CD4-positive, alpha-beta memory T cell (primary cell): ENCODE results near the gene GSC2. TPM values are rescaled to one million over a fixed set of nuclear protein-coding genes. Genes with fewer than 3 reads are reported as not detected.

ENCODE experiments used
- CTCF ChIA-PET: fragments of 350-600 bp; sonication (Branson Sonifier 250); formaldehyde crosslinking; loops from one replicate; lab custom pipeline; 2021; ENCODE audit warnings: inconsistent platforms; ENCODE audit not compliant: partially characterized antibody; lab: Charles Lee
- POLR2A ChIA-PET: fragments of 350-600 bp; sonication (Branson Sonifier 250); formaldehyde crosslinking; loops from one replicate; lab custom pipeline; 2021; ENCODE audit not compliant: partially characterized antibody; lab: Charles Lee
- DNase-seq, 5 donors: peaks; one replicate each; pipeline versions ENCODE4 v3.0.0 to v3.0.0-alpha.2; 2020 to 2022; ENCODE audit warnings: mixed read lengths in 1 of 5
- H3K27ac ChIP-seq: one replicate; pipeline ENCODE4 v1.7.0; 2013; ENCODE audit warnings: low read depth, low read length
- H3K27me3 ChIP-seq: 2 replicates; pipeline ENCODE4 v1.7.0; 2013; ENCODE audit warnings: mild to moderate bottlenecking, low read length, moderate library complexity; ENCODE audit not compliant: insufficient read depth
- H3K36me3 ChIP-seq: 2 replicates; pipeline ENCODE4 v1.7.0; 2013; ENCODE audit warnings: mild to moderate bottlenecking, low read length, moderate library complexity; ENCODE audit not compliant: insufficient read depth
- H3K4me1 ChIP-seq: 2 replicates; pipeline ENCODE4 v1.7.0; 2013; ENCODE audit warnings: mild to moderate bottlenecking, low read length, moderate library complexity; ENCODE audit not compliant: insufficient read depth
- H3K4me3 ChIP-seq, 2 donors: one replicate each; pipeline ENCODE4 v1.7.0; 2013; ENCODE audit warnings: low read length in 2 of 2, mild to moderate bottlenecking in 1 of 2
- H3K9me3 ChIP-seq, 2 donors: one replicate each; pipeline ENCODE4 v1.7.0; 2013; ENCODE audit warnings: low read length in 2 of 2, control low read depth in 1 of 2; ENCODE audit not compliant: control insufficient read depth in 1 of 2
- H3K27ac Mint-ChIP-seq, 7 donors: one replicate each; pipeline ENCODE4 v1.8.0; 2020 to 2021; ENCODE audit warnings: mixed read lengths in 7 of 7, mild to moderate bottlenecking in 6 of 7, inconsistent platforms in 3 of 7, moderate library complexity in 3 of 7
- H3K27me3 Mint-ChIP-seq, 2 donors: one replicate each; pipeline ENCODE4 v1.8.0; 2020 to 2021; ENCODE audit warnings: mixed read lengths in 2 of 2
- H3K36me3 Mint-ChIP-seq, 2 donors: one replicate each; pipeline ENCODE4 v1.8.0; 2020 to 2021; ENCODE audit warnings: mixed read lengths in 2 of 2, inconsistent platforms in 1 of 2, mild to moderate bottlenecking in 1 of 2
- H3K4me1 Mint-ChIP-seq, 4 donors: one replicate each; pipeline ENCODE4 v1.8.0; 2020 to 2021; ENCODE audit warnings: mixed read lengths in 4 of 4, mild to moderate bottlenecking in 1 of 4
- H3K4me3 Mint-ChIP-seq, 8 donors: one replicate each; pipeline ENCODE4 v1.8.0; 2020 to 2021; ENCODE audit warnings: mixed read lengths in 8 of 8, mild to moderate bottlenecking in 7 of 8, moderate library complexity in 6 of 8, inconsistent platforms in 3 of 8
- H3K9me3 Mint-ChIP-seq, 8 donors: one replicate each; pipeline ENCODE4 v1.8.0; 2020 to 2021; ENCODE audit warnings: mixed read lengths in 8 of 8, mild to moderate bottlenecking in 5 of 8, inconsistent platforms in 3 of 8, moderate library complexity in 1 of 8
- intact Hi-C: fragments of 100-400 bp; cut with micrococcal nuclease; formaldehyde crosslinking; loops from one replicate; pipeline ENCODE4 v1.15.1; 2023
- polyA plus RNA-seq, 2 donors: library from polyadenylated mRNA; unstranded; fragments of 300-500 nt; fragmentation: Illumina TruSeq; gene quantifications; one replicate each; pipeline ENCODE4 v1.2.3, GENCODE V29; 2021
- total RNA-seq, 2 experiments: library from RNA; stranded (reverse); gene quantifications; one replicate each; pipeline ENCODE4 v1.2.3, GENCODE V29; 2021

Gene GSC2
- total and polyA plus RNA-seq, 4 experiments from 2014 or later = not detected

DNA sequence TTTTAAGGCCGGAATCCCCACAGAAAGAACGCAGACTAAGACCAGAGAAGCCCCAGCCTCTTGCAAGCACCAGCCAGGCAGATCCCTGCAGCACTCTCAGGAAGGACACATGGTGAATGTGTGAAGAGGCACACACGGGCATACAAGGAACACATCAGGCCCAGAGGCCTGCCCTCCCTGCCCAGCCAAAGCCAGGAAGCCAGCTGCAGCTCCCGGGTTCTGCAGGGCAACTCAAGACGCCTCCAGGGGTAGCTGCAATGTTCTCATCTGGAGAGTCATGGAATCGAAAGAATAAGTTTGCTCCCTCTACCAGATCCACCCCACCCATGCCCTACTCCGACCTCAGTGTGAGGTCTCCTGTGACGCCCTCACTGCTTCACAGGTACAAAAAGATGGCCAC is 30.1 kb downstream of the GSC2 start:
- H3K9me3 ChIP-seq = no peaks in the 10 kb centered on the region
- H3K27ac Mint-ChIP-seq = peak overlapping the region in 5 of 7 donors; percentile 68 to 86 (median 82)
- DNase-seq = no peak
- H3K27me3 Mint-ChIP-seq = peaks cover 0 to 2% of the 10 kb centered on the region in 2 donors
- ChIA-PET CTCF (interaction anchor here (2.1 kb wide), 1 partner anchor 10 kb away, joined by 8 read pairs; no protein-coding TSS in a partner anchor), POLR2A (interaction anchor here (0.6 to 1.6 kb wide), 2 partner anchors 9 to 10 kb away, joined by 3 to 6 read pairs; no protein-coding TSS in a partner anchor)
- no peaks in the 10 kb centered on the region for H3K27me3 ChIP-seq
- peaks cover 4 to 22% of the 10 kb centered on the region in 2 donors for H3K36me3 Mint-ChIP-seq
- H3K4me1 ChIP-seq = peaks cover 72% of the 10 kb centered on the region
- peak overlapping the region in 1 of 2 donors; percentile 33 for H3K4me3 ChIP-seq
- peaks cover 13% of the 10 kb centered on the region for H3K36me3 ChIP-seq
- H3K27ac ChIP-seq = no peak overlapping the region
- H3K9me3 Mint-ChIP-seq = peaks cover 0 to 2% (median 0%) of the 10 kb centered on the region in 8 donors
- intact Hi-C loops = loop anchor here (5.0 kb wide), 1 partner anchor 172 kb away; the partner anchor contains the start of gene CLTCL1
- peaks cover 50 to 79% (median 65%) of the 10 kb centered on the region in 4 donors for H3K4me1 Mint-ChIP-seq
- peak overlapping the region; percentile 87 to 96 (median 92) for H3K4me3 Mint-ChIP-seq

GRCh38 chr22:19118329-19118880 is 31.7 kb downstream of the GSC2 start:
- Histone ChIP-seq H3K27me3 (no peaks in the 10 kb centered on the region), H3K4me1 (peaks cover 80% of the 10 kb centered on the region), H3K36me3 (peaks cover 13% of the 10 kb centered on the region), H3K4me3 (no peak overlapping the region), H3K27ac (no peak overlapping the region), H3K9me3 (no peaks in the 10 kb centered on the region)
- peak overlapping the region in 5 of 7 donors; percentile 32 to 86 (median 55) for H3K27ac Mint-ChIP-seq
- DNase-seq = no peak
- CTCF ChIA-PET = interaction anchor here (1.0 to 2.1 kb wide), 2 partner anchors 8 to 14 kb away, joined by 3 to 8 read pairs; no protein-coding TSS in a partner anchor
- peaks cover 56 to 86% (median 71%) of the 10 kb centered on the region in 4 donors for H3K4me1 Mint-ChIP-seq
- peaks cover 4 to 22% of the 10 kb centered on the region in 2 donors for H3K36me3 Mint-ChIP-seq
- no peaks in the 10 kb centered on the region for H3K27me3 Mint-ChIP-seq
- intact Hi-C loops = no loop called here
- POLR2A ChIA-PET = interaction anchor here (1.2 to 1.6 kb wide), 3 partner anchors 8 to 26 kb away, joined by 3 to 6 read pairs (median 6); partner anchors contain the start of gene ESS2
- H3K9me3 Mint-ChIP-seq = peaks cover 0 to 2% (median 0%) of the 10 kb centered on the region in 8 donors
- H3K4me3 Mint-ChIP-seq = peak overlapping the region in 6 of 8 donors; percentile 11 to 94 (median 49)

- H3K27me3 Mint-ChIP-seq = no peaks in the 10 kb centered on the region
- CTCF ChIA-PET = interaction anchor here (2.3 kb wide), 1 partner anchor 11 kb away, joined by 7 read pairs; no protein-coding TSS in a partner anchor
- peak overlapping the region in 7 of 8 donors; percentile 4 to 68 (median 42) for H3K4me3 Mint-ChIP-seq
- Histone ChIP-seq H3K9me3 (no peaks in the 10 kb centered on the region), H3K27ac (no peak overlapping the region), H3K4me3 (no peak overlapping the region), H3K27me3 (no peaks in the 10 kb centered on the region), H3K4me1 (peaks cover 78% of the 10 kb centered on the region), H3K36me3 (peaks cover 13% of the 10 kb centered on the region)
- POLR2A ChIA-PET = no interaction called here
- H3K4me1 Mint-ChIP-seq = peaks cover 55 to 81% (median 69%) of the 10 kb centered on the region in 4 donors
- no peak for DNase-seq
- H3K9me3 Mint-ChIP-seq = no peaks in the 10 kb centered on the region
- H3K27ac Mint-ChIP-seq = peak overlapping the region in 6 of 7 donors; percentile 2 to 86 (median 70)
- intact Hi-C loops = no loop called here
- H3K36me3 Mint-ChIP-seq = peaks cover 4 to 22% of the 10 kb centered on the region in 2 donors
Measured at GRCh38 chr22:19117111-19117512, 33.0 kb downstream of the GSC2 start.

DNA sequence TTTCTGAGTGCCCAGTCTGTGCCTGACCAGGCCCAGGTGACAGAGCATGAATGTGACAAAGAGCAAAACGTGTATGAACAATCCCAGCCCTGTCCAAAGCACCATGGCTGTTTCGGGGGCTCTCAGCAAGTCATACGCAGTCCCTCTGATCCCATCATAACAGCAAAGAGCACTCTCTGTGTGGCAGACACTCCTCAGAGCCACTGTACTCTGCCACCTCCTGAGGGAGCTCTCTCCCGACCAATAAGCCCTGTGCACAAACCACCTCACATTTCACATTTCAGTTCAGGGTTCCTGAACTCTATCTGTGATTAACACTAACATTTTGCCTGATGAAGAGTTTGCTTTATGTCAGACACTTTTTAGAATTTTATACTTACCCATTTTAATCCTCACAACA is 34.5 kb downstream of the GSC2 start:
- ChIA-PET POLR2A (interaction anchor here (1.0 to 1.3 kb wide), 3 partner anchors 9 to 364 kb away, joined by 3 to 5 read pairs (median 3); partner anchors contain the start of genes CDC45 and ESS2), CTCF (interaction anchor here (1.5 to 2.4 kb wide), 3 partner anchors 9 to 183 kb away, joined by 3 to 9 read pairs (median 7); partner anchors contain the start of gene ESS2)
- H3K36me3 Mint-ChIP-seq = peaks cover 4 to 17% of the 10 kb centered on the region in 2 donors
- H3K4me3 ChIP-seq = no peak overlapping the region
- intact Hi-C loops = no loop called here
- peaks cover 13% of the 10 kb centered on the region for H3K36me3 ChIP-seq
- peak overlapping the region in 5 of 7 donors; percentile 4 to 63 (median 55) for H3K27ac Mint-ChIP-seq
- H3K4me1 Mint-ChIP-seq = peaks cover 58 to 82% (median 72%) of the 10 kb centered on the region in 4 donors
- no peaks in the 10 kb centered on the region for H3K9me3 Mint-ChIP-seq
- H3K9me3 ChIP-seq = no peaks in the 10 kb centered on the region
- peak in 1 of 5 donors; percentile 23 for DNase-seq
- H3K27me3 Mint-ChIP-seq = no peaks in the 10 kb centered on the region
- peaks cover 80% of the 10 kb centered on the region for H3K4me1 ChIP-seq
- H3K27me3 ChIP-seq = no peaks in the 10 kb centered on the region
- H3K4me3 Mint-ChIP-seq = peak overlapping the region in 4 of 8 donors; percentile 12 to 72 (median 44)
- H3K27ac ChIP-seq = no peak overlapping the region

GRCh38 chr22:19114984-19115552 is 35.0 kb downstream of the GSC2 start:
- intact Hi-C loops = no loop called here
- H3K27ac Mint-ChIP-seq = peak overlapping the region in 5 of 7 donors; percentile 30 to 76 (median 58)
- peaks cover 4 to 14% of the 10 kb centered on the region in 2 donors for H3K36me3 Mint-ChIP-seq
- H3K9me3 ChIP-seq = no peaks in the 10 kb centered on the region
- ChIA-PET CTCF (interaction anchor here (1.5 to 2.4 kb wide), 2 partner anchors 29 to 184 kb away, joined by 3 to 9 read pairs; partner anchors contain the start of gene ESS2), POLR2A (interaction anchor here (1.0 to 1.3 kb wide), 3 partner anchors 9 to 365 kb away, joined by 3 to 5 read pairs (median 3); partner anchors contain the start of genes CDC45 and ESS2)
- peaks cover 8% of the 10 kb centered on the region for H3K36me3 ChIP-seq
- H3K4me3 Mint-ChIP-seq = peak overlapping the region in 2 of 8 donors; percentile 50 to 64
- no peaks in the 10 kb centered on the region for H3K27me3 Mint-ChIP-seq
- H3K27me3 ChIP-seq = no peaks in the 10 kb centered on the region
- DNase-seq = no peak
- no peak overlapping the region for H3K4me3 ChIP-seq
- H3K4me1 ChIP-seq = peaks cover 80% of the 10 kb centered on the region
- no peak overlapping the region for H3K27ac ChIP-seq
- no peaks in the 10 kb centered on the region for H3K9me3 Mint-ChIP-seq
- H3K4me1 Mint-ChIP-seq = peaks cover 56 to 82% (median 71%) of the 10 kb centered on the region in 4 donors

DNA sequence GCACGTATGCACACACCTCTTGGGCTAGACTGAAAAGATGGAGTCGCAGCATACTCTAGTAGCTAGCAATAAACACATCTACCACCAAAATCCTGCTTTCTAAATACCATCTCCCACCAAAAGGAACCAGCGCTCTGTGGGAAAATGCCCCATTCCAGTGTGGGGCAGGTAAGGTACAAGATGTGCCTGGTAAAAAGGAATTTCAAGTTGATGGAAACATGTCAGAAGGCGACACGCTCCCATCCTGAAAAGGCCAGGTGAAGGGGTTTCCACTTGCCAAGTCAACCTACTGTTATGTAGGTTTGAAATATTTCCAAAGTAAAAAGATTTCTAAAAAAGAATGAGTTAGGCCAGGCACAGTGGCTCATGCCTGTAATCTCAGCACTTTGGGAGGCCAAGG is 36.7 kb downstream of the GSC2 start:
- Mint-ChIP-seq H3K27ac (peak overlapping the region in 2 of 7 donors; percentile 27 to 37), H3K4me3 (peak overlapping the region in 1 of 8 donors; percentile 8), H3K9me3 (no peaks in the 10 kb centered on the region), H3K4me1 (peaks cover 61 to 82% (median 73%) of the 10 kb centered on the region in 4 donors), H3K36me3 (peaks cover 4 to 11% of the 10 kb centered on the region in 2 donors), H3K27me3 (no peaks in the 10 kb centered on the region)
- ChIA-PET CTCF (interaction anchor here (2.4 kb wide), 1 partner anchor 31 kb away, joined by 9 read pairs; the partner anchor contains the start of gene ESS2), POLR2A (interaction anchor here (1.0 kb wide), 1 partner anchor 9 kb away, joined by 4 read pairs; the partner anchor contains the start of gene DGCR2)
- intact Hi-C loops = no loop called here
- Histone ChIP-seq H3K36me3 (no peaks in the 10 kb centered on the region), H3K4me1 (peaks cover 80% of the 10 kb centered on the region), H3K9me3 (no peaks in the 10 kb centered on the region), H3K4me3 (no peak overlapping the region), H3K27ac (no peak overlapping the region), H3K27me3 (no peaks in the 10 kb centered on the region)
- DNase-seq = no peak
